Activated CD4-positive, alpha-beta memory T cell treated with anti-CD3 and anti-CD28 coated beads, Interleukin-2, amount 10 ng/mL, durations not matched to agents 7 days and 5 days (primary cell): ENCODE measurements around the gene GPRIN1. TPM values are rescaled to one million over a fixed set of nuclear protein-coding genes. Genes with fewer than 3 reads are reported as not detected.

Experiments
- CTCF ChIA-PET: fragments of 350-600 bp; sonication (Branson Sonifier 250); formaldehyde crosslinking; loops from one replicate; lab custom pipeline; 2021; ENCODE audit warnings: antibody characterized with exemption, inconsistent platforms; lab: Charles Lee
- POLR2A ChIA-PET: fragments of 350-600 bp; sonication (Branson Sonifier 250); formaldehyde crosslinking; loops from one replicate; lab custom pipeline; 2021; ENCODE audit warnings: antibody characterized with exemption; lab: Charles Lee
- DNase-seq: peaks from one replicate; pipeline ENCODE4 v3.0.0-alpha.2; 2020
- H3K27ac Mint-ChIP-seq: one replicate; pipeline ENCODE4 v1.8.0; 2021; ENCODE audit warnings: mild to moderate bottlenecking, mixed read lengths
- H3K27me3 Mint-ChIP-seq: one replicate; pipeline ENCODE4 v1.8.0; 2021; ENCODE audit warnings: mixed read lengths
- H3K36me3 Mint-ChIP-seq: one replicate; pipeline ENCODE4 v1.8.0; 2021; ENCODE audit warnings: low read depth, mixed read lengths
- H3K4me1 Mint-ChIP-seq: one replicate; pipeline ENCODE4 v1.8.0; 2021; ENCODE audit warnings: mixed read lengths
- H3K4me3 Mint-ChIP-seq: one replicate; pipeline ENCODE4 v1.8.0; 2021; ENCODE audit warnings: mild to moderate bottlenecking, mixed read lengths
- H3K9me3 Mint-ChIP-seq: one replicate; pipeline ENCODE4 v1.8.0; 2021; ENCODE audit warnings: mixed read lengths
- total RNA-seq, 2 experiments: library from RNA; stranded (reverse); gene quantifications; one replicate each; pipeline ENCODE4 v1.2.3, GENCODE V29; 2021

GPRIN1 gene
- total RNA-seq, 2 experiments from 2014 or later = 3.7 to 4.2 TPM

DNA sequence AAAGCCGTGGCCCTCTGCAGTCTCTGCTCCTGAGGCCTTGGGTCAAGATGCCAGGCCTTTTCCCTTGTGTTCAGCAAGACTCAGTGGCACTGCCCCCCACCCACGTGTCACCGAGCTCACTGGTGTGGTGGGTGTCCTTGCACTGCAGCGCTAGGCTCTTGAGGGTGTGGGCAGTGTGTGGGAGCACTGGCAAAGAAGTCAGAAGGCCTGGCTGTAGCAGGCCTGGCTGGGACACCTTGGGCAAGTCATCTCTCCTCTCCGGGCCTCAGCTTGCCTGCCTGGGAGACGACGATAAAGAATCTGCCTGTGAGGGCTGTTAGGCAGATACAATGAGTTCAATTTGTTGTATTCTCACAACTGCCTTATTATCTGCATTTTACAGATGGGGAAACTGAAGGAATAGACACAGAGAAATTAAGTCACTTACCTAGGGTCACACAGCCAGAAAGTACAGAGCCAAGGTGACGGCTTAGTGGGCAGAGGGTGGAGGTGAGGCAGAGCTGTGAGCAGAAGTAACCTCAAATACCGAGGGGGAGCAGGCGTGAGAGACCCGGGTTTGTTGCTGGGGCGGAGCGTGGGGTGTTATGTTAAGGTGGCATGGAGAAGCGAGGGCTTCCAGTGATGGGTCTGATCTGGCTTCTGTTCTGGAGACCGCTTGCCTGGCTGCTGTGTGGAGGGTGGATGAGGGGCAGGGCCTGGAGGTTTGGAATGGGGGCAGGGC is 38.7 kb upstream of the GPRIN1 start:
- Mint-ChIP-seq H3K27ac (peak overlapping the region; percentile 61), H3K27me3 (no peaks in the 10 kb centered on the region), H3K36me3 (peaks cover 11% of the 10 kb centered on the region), H3K4me3 (peak overlapping the region; percentile 83), H3K9me3 (no peaks in the 10 kb centered on the region), H3K4me1 (peaks cover 60% of the 10 kb centered on the region)
- no peak for DNase-seq
- ChIA-PET POLR2A (interaction anchor here (1.3 to 2.7 kb wide), 4 partner anchors 10 to 201 kb away, joined by 3 to 14 read pairs (median 8); partner anchors contain the start of gene RNF44), CTCF (interaction anchor here (3.9 kb wide), 1 partner anchor 10 kb away, joined by 81 read pairs; no protein-coding TSS in a partner anchor)

DNA sequence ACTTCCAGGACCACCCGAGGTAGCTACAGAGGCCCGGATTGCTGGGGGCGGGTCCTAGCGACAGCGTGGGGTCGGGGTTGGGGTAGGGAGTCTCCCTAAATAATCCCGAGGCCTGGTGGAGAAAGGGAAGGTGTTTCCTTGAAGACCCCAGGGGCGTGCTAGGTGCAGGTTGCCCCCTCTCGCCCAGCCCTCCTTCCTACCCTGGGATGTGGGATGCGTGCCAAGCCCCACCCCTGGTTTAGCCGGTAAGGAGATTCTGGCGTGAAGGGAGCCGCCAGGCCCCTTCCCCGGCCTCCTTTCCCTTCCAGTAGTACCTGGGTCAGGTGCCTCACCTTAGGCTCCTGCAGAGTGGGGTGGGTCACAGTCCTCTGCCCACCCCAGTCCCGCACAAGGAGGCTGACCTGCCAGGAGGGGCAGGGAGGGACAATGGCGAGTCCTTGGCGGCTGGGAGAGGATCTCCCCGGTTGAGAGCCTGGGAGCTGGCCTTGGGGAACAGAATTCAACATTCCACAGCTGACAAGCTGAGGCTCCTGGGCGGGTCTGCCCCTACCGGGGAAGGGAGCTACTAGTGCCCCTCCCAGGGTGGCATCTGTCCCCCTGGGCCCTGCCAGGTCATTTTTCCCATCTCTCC is 38.0 kb upstream of the GPRIN1 start:
- peak overlapping the region; percentile 83 for H3K4me3 Mint-ChIP-seq
- H3K9me3 Mint-ChIP-seq = no peaks in the 10 kb centered on the region
- H3K36me3 Mint-ChIP-seq = peaks cover 5% of the 10 kb centered on the region
- DNase-seq = no peak
- H3K27ac Mint-ChIP-seq = peak overlapping the region; percentile 76
- POLR2A ChIA-PET = interaction anchor here (1.1 to 2.7 kb wide), 7 partner anchors 10 to 200 kb away, joined by 3 to 14 read pairs (median 5); partner anchors contain the start of gene RNF44
- H3K27me3 Mint-ChIP-seq = no peaks in the 10 kb centered on the region
- CTCF ChIA-PET = interaction anchor here (1.2 to 3.9 kb wide), 3 partner anchors 11 to 74 kb away, joined by 3 to 81 read pairs (median 5); no protein-coding TSS in a partner anchor
- H3K4me1 Mint-ChIP-seq = peaks cover 53% of the 10 kb centered on the region

DNA sequence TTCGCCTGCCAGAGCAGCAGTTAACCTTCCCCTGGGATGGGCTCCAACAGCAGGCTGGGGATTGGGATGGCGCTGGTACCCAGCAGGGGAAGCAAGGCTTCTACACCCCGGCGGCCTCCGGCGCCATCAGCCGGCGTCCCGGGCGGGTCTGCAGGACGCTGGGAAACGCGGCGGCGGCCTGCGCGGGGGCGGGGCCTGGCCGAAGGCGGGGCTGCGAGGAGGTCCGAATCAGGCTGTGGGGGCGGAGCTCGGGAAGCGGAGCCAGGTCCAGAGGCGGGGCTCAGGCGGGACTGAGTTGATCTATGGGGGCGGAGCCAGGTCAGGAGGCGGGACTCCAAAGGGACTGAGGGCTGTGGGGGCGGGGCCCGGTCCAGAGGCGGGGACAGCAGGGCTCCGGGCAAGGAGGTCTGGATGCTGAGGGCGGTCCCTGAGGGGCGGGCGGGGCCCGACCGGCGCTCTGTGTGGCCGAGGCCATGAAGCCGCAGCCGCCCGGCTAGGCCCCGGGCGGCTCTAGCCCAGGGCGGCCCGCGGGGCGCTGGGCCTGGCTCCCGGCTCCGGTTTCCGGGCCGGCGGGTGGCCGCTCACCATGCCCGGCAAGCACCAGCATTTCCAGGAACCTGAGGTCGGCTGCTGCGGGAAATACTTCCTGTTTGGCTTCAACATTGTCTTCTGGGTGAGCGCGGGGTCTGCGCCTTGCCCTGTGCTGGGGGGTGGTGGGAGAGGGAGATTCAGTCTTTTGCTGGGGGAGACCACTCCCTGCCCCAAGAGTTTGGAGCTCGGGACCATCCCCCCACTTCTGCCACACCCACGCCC is 37.3 kb upstream of the GPRIN1 start, which contains the start of gene TSPAN17:
Gene TSPAN17 (plus strand): TSS at position 455 of the 813 bp plus-strand sequence. CDS start 132 bp downstream, at position 587.
- Mint-ChIP-seq H3K36me3 (no peaks in the 10 kb centered on the region), H3K27me3 (no peaks in the 10 kb centered on the region), H3K9me3 (no peaks in the 10 kb centered on the region), H3K4me3 (peak within 1 kb of the TSS; percentile 83), H3K27ac (peak within 1 kb of the TSS; percentile 76), H3K4me1 (peaks cover 49% of the 10 kb centered on the region)
- CTCF ChIA-PET = interaction anchor here (1.1 to 3.9 kb wide), 4 partner anchors 12 to 104 kb away, joined by 3 to 81 read pairs (median 4); no protein-coding TSS in a partner anchor
- POLR2A ChIA-PET = interaction anchor here (0.5 to 2.7 kb wide), 18 partner anchors 9 to 231 kb away, joined by 3 to 14 read pairs (median 6); partner anchors contain the start of genes CLTB, FAF2, RNF44 and SNCB
- DNase-seq = peak; percentile 100

DNA sequence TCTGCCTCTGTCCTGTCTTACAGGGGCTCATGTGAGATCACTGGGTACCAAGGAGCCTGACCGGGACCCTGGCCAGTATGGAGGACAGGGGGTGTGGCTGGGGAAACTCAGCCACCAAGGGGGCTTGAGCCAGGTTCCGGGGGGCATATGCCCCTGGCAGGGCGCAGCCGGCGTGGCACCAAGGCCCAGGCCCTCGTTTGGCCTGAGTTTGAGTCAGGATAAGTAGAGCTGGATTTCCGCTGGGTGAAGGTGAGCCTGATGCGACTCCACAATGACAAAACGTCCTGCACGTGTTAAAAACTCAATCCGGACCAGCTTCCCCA is 36.7 kb upstream of the GPRIN1 start:
- peak overlapping the region; percentile 74 for H3K27ac Mint-ChIP-seq
- peak overlapping the region; percentile 83 for H3K4me3 Mint-ChIP-seq
- H3K4me1 Mint-ChIP-seq = peaks cover 48% of the 10 kb centered on the region
- H3K27me3 Mint-ChIP-seq = no peaks in the 10 kb centered on the region
- CTCF ChIA-PET = interaction anchor here (1.1 to 3.9 kb wide), 3 partner anchors 12 to 103 kb away, joined by 3 to 81 read pairs (median 5); no protein-coding TSS in a partner anchor
- H3K36me3 Mint-ChIP-seq = no peaks in the 10 kb centered on the region
- no peaks in the 10 kb centered on the region for H3K9me3 Mint-ChIP-seq
- POLR2A ChIA-PET = interaction anchor here (0.5 to 2.7 kb wide), 16 partner anchors 9 to 230 kb away, joined by 3 to 14 read pairs (median 6); partner anchors contain the start of genes CLTB, FAF2, RNF44 and SNCB
- no peak for DNase-seq

DNA sequence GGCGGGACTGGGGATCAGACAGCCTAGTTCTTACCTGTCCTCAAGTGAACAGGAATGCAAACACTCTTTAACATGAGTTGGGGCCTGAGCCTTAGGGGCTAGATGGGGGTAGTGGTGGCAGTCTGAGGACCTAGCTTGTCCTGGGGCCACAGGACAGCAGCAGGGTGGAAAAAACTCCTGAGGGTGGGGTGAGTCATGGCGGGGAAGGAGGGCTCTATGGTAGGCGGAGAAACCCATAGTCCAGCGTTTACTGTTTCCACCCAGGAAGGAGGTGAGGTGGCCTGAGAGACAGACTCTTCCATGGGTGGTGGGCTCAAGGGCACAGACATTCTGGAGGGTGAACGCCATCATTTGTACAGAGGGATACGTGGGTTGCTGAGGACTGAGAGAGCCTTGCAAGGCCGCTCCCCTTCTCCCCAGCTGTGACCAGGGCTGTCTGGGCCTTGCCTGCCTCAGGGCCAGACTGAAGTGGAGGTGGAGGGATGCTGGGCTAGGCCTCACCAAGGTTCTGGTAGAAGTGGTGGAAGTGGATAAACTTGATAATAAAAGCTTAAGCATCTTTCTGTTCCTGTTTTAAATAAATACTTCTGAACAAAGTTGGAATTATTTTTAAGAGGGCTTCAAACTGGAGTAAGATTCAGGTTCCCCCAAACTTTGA is 36.2 kb upstream of the GPRIN1 start:
- Mint-ChIP-seq H3K9me3 (no peaks in the 10 kb centered on the region), H3K4me1 (peaks cover 45% of the 10 kb centered on the region), H3K27ac (peak overlapping the region; percentile 74), H3K4me3 (peak overlapping the region; percentile 83), H3K27me3 (no peaks in the 10 kb centered on the region), H3K36me3 (no peaks in the 10 kb centered on the region)
- ChIA-PET POLR2A (interaction anchor here (0.5 to 2.7 kb wide), 15 partner anchors 8 to 230 kb away, joined by 3 to 14 read pairs (median 6); partner anchors contain the start of genes CLTB, FAF2, RNF44 and SNCB), CTCF (interaction anchor here (1.1 to 3.9 kb wide), 3 partner anchors 13 to 103 kb away, joined by 3 to 81 read pairs (median 5); no protein-coding TSS in a partner anchor)
- no peak for DNase-seq

DNA sequence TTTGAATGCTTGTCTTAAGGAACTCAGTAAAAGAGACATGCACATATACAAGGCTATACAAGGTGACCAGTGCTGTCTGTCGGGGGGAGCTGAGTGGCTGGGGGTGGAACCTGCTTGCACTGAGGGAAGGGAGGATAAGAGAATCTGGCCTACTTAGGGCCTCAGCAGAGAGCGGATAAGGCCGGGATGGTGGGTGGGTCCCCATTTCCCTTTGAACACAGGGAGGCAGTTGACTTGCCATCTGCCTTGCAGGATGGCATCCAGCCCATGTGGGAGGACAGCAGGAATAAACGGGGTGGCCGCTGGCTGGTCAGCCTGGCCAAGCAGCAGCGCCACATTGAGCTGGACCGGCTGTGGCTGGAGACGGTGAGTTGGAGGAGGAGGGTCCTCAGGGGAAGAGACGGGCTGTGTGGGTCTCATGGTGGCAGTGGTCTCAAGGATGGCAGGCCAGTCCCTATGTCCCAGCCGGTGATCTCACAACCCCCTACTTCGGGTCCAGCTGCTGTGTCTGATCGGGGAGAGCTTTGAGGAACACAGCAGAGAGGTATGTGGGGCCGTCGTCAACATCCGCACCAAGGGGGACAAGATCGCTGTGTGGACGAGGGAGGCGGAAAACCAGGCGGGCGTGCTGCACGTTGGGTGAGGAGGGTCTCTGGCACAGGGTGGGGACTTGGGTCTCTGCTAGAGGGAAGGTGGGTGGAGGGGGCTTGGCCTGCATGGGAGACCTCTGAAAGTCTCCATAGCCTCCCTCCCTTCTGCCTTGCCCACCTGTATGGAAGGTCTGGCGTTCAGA is 35.1 kb upstream of the GPRIN1 start:
- no peaks in the 10 kb centered on the region for H3K27me3 Mint-ChIP-seq
- H3K4me1 Mint-ChIP-seq = peaks cover 35% of the 10 kb centered on the region
- POLR2A ChIA-PET = no interaction called here
- H3K27ac Mint-ChIP-seq = no peak overlapping the region
- no peaks in the 10 kb centered on the region for H3K36me3 Mint-ChIP-seq
- CTCF ChIA-PET = interaction anchor here (1.5 kb wide), 1 partner anchor 16 kb away, joined by 3 read pairs; no protein-coding TSS in a partner anchor
- no peak for DNase-seq
- H3K4me3 Mint-ChIP-seq = no peak overlapping the region
- H3K9me3 Mint-ChIP-seq = no peaks in the 10 kb centered on the region

DNA sequence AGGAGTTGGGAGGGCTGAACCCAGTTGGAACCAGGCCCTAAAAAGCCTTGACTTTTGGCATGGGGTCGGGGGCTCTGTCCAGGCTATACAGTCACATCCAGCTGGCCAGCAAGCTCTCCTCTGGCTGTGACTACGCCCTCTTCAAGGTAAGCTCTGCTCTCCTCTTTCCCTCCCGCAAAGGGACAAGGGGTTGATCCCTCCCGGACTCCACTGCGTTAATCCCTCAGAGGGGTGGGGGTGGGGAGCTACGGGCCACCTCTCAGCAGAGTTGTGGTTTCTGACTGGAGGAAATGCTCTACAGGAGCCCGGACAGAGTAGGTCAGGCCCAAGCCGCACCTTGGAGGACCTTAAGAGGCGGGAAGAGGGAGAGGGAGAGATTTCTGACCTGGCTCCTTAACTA is 34.3 kb upstream of the GPRIN1 start:
- Mint-ChIP-seq H3K4me1 (peaks cover 27% of the 10 kb centered on the region), H3K27ac (no peak overlapping the region), H3K4me3 (no peak overlapping the region), H3K27me3 (no peaks in the 10 kb centered on the region), H3K36me3 (no peaks in the 10 kb centered on the region), H3K9me3 (no peaks in the 10 kb centered on the region)
- CTCF ChIA-PET = interaction anchor here (0.6 to 1.5 kb wide), 2 partner anchors 16 to 188 kb away, joined by 3 to 5 read pairs; no protein-coding TSS in a partner anchor
- POLR2A ChIA-PET = no interaction called here
- no peak for DNase-seq

DNA sequence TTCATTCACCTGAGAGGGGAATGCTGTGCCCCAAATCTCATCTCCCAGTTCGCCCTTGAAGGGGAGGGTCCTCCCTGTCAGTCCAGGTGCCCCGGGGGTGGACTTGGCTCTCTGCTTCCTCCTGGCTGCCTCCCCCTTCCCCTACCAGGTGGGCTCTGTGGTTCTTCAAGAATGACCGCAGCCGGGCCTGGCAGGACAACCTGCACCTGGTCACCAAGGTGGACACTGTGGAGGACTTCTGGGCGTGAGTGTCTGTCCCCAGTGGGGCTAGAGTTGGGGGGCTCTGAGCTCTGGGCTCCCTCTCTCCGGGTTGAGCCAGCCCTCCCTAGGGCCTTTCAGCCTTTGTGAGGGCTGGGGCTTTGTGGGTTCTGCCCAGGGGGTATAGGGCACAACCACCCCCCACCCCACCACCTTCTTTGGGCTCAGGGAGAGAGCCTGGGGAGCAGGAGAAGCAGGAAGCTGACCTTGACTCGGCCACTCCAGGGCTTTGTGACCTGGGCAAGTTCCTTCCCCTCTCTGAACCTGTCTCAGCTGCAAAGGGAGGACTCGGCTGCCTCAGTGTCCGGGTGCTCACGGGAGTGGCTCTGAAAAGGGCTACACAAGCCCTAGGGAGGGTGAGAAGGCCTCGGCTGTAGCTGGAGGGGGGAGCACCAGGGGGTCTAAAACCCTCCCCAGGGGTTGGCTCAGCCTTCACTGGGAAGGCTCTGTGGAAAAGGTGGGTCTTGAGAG is 33.7 kb upstream of the GPRIN1 start:
- no peak for DNase-seq
- ChIA-PET CTCF (interaction anchor here (0.6 to 1.5 kb wide), 2 partner anchors 17 to 188 kb away, joined by 3 to 5 read pairs; no protein-coding TSS in a partner anchor), POLR2A (no interaction called here)
- no peaks in the 10 kb centered on the region for H3K9me3 Mint-ChIP-seq
- no peaks in the 10 kb centered on the region for H3K27me3 Mint-ChIP-seq
- no peaks in the 10 kb centered on the region for H3K36me3 Mint-ChIP-seq
- H3K27ac Mint-ChIP-seq = no peak overlapping the region
- peaks cover 21% of the 10 kb centered on the region for H3K4me1 Mint-ChIP-seq
- no peak overlapping the region for H3K4me3 Mint-ChIP-seq

DNA sequence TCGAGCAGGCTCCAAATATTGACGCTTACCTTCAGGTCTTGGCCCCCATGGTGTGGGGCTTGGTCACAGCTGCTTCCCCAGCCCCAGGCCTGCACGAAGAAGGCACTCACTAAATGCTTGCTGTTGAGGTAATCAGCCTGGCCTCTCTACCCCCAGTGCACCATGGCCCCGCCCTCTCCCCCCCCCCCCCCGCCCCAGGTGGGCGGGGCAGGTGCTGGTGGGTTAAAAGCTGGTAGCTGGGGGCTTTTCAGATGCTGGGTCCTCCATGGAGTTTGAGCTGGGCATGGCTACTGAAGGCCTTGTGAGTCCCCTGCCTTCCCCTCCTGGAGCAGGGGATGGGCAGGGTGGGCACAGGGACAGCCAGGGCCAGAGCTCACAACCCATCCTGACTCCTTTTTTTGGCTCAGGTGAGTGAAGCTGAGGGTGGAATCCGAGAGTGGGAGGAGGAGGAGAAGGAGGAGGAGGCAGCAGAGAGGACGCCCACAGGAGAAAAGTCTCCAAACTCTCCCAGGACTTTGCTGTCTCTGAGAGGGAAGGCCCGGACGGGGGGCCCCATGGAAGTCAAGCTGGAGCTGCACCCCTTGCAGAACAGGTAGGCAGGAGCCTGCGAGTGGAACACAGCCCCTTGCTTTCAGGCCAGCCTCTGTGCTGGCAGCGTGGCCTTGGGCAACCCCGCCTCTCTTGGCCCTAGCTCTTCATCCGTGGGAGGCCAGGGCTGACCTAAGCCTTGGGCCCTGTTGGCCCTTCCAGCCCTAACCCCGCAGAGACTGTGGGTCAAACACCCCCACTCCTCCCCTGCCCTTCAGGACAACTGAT is 32.9 kb upstream of the GPRIN1 start:
- Mint-ChIP-seq H3K27me3 (peaks cover 4% of the 10 kb centered on the region), H3K9me3 (no peaks in the 10 kb centered on the region), H3K27ac (no peak overlapping the region), H3K4me1 (peaks cover 15% of the 10 kb centered on the region), H3K36me3 (no peaks in the 10 kb centered on the region), H3K4me3 (no peak overlapping the region)
- no peak for DNase-seq
- ChIA-PET POLR2A (no interaction called here), CTCF (interaction anchor here (0.8 kb wide), 1 partner anchor 18 kb away, joined by 3 read pairs; no protein-coding TSS in a partner anchor)

DNA sequence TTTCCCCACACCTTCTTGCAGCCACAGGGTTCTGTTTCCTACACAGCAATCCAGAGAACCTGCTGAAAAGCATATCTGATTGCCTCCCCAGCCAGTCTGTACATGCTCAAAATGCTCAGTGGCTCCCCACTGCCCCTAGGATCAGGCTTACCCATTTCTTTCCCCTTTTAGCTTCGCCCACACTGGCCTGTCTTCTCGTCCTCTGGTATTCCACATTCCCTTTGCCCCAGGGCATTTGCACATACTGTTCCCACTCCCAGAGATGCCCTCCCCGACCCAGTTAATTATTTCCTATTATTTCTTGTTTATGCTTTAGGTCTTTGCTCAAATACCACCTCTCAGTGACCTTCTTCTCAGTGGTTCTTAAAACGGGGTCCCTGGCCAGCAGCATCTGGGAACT is 30.7 kb upstream of the GPRIN1 start:
- H3K36me3 Mint-ChIP-seq = no peaks in the 10 kb centered on the region

More for the DNA sequence above, 30.7 kb upstream of the GPRIN1 start:
- ChIA-PET POLR2A (no interaction called here), CTCF (no interaction called here)
- Mint-ChIP-seq H3K4me3 (no peak overlapping the region), H3K9me3 (no peaks in the 10 kb centered on the region), H3K27me3 (peaks cover 14% of the 10 kb centered on the region), H3K4me1 (no peaks in the 10 kb centered on the region), H3K27ac (no peak overlapping the region)
- DNase-seq = no peak
